Activated naive CD8-positive, alpha-beta T cell (primary cell): ENCODE results near the gene ZFC3H1.
A peak's percentile ranks its signal among the peaks of the same experiment; 100 is the strongest.

Experiments
- H3K27ac Mint-ChIP-seq: one replicate; pipeline ENCODE4 v1.8.0; 2021; ENCODE audit warnings: mixed read lengths
- H3K27me3 Mint-ChIP-seq: one replicate; pipeline ENCODE4 v1.8.0; 2021; ENCODE audit warnings: mixed read lengths
- H3K36me3 Mint-ChIP-seq: one replicate; pipeline ENCODE4 v1.8.0; 2021; ENCODE audit warnings: mixed read lengths
- H3K4me1 Mint-ChIP-seq: one replicate; pipeline ENCODE4 v1.8.0; 2021; ENCODE audit warnings: low read depth, mixed read lengths
- H3K4me3 Mint-ChIP-seq: one replicate; pipeline ENCODE4 v1.8.0; 2021; ENCODE audit warnings: mild to moderate bottlenecking, mixed read lengths
- H3K9me3 Mint-ChIP-seq: one replicate; pipeline ENCODE4 v1.8.0; 2021; ENCODE audit warnings: low read depth, mixed read lengths

ZFC3H1 gene

GRCh38 chr12:71626098-71626497, 37.5 kb downstream of the ZFC3H1 start:
- H3K4me3 Mint-ChIP-seq, result no peak overlapping the region
- peaks cover 7% of the 10 kb centered on the region for H3K36me3 Mint-ChIP-seq
- no peaks in the 10 kb centered on the region for H3K9me3 Mint-ChIP-seq
- peak overlapping the region; percentile 46 for H3K27ac Mint-ChIP-seq
- H3K4me1 Mint-ChIP-seq, result peaks cover 34% of the 10 kb centered on the region
- no peaks in the 10 kb centered on the region for H3K27me3 Mint-ChIP-seq

DNA sequence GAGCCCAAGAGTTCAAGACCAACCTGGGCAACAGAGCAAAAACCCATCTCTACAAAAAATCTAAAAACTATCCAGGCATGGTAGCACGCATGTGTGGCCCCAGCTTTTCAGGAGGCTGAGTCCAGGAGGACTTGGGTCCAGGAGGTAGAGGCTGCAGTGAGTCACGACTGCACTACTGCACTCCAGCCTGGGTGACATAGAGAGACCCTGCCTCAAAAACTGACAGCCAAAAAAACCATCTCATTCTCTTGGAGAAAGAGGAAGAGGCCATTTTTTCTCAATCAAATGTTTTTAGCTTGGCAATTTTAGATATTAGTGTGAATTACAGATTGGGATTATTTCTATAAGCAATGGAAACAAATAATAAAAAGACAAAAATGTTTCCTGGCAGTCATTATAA, 38.2 kb downstream of the ZFC3H1 start:
- Mint-ChIP-seq H3K9me3 (no peaks in the 10 kb centered on the region), H3K4me3 (no peak overlapping the region), H3K27ac (no peak overlapping the region), H3K36me3 (peaks cover 7% of the 10 kb centered on the region), H3K4me1 (peaks cover 38% of the 10 kb centered on the region), H3K27me3 (no peaks in the 10 kb centered on the region)

DNA sequence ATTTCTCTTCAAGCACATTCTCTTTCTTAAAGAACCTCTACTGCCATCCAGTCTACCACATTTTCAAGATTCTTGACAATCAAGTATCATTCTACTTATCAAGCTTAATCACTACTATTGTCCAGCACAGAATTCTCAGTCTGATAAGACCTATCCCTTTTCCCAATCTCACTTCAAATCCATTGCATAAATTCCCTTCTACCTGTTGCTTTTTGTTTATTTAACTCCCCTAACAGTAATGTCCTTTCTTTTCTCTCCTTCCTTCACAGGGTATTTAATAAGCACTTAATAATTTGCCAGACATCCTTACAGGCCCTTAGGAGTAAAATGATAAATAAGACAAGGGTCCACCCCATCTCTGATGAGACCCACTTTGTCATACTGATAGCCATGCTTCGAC, 41.7 kb downstream of the ZFC3H1 start:
- Mint-ChIP-seq H3K36me3 (peaks cover 3% of the 10 kb centered on the region), H3K4me3 (no peak overlapping the region), H3K9me3 (no peaks in the 10 kb centered on the region), H3K27me3 (no peaks in the 10 kb centered on the region), H3K4me1 (peaks cover 28% of the 10 kb centered on the region), H3K27ac (peak overlapping the region; percentile 56)

GRCh38 chr12:71610031-71610795, 53.4 kb downstream of the ZFC3H1 start:
- Mint-ChIP-seq H3K36me3 (peaks cover 31% of the 10 kb centered on the region), H3K4me3 (peak overlapping the region; percentile 14), H3K9me3 (no peaks in the 10 kb centered on the region), H3K4me1 (peaks cover 23% of the 10 kb centered on the region), H3K27ac (peak overlapping the region; percentile 76), H3K27me3 (no peaks in the 10 kb centered on the region)

- Mint-ChIP-seq H3K27me3 (no peaks in the 10 kb centered on the region), H3K9me3 (no peaks in the 10 kb centered on the region), H3K27ac (no peak overlapping the region), H3K4me3 (no peak overlapping the region), H3K36me3 (peaks cover 27% of the 10 kb centered on the region), H3K4me1 (peaks cover 23% of the 10 kb centered on the region)
These were observed 55.9 kb downstream of the ZFC3H1 start for GRCh38 chr12:71607494-71608330.

GRCh38 chr12:71605039-71605438, 58.6 kb downstream of the ZFC3H1 start:
- H3K36me3 Mint-ChIP-seq, result peaks cover 23% of the 10 kb centered on the region
- H3K4me1 Mint-ChIP-seq, result peaks cover 4% of the 10 kb centered on the region
- H3K27me3 Mint-ChIP-seq, result no peaks in the 10 kb centered on the region
- H3K9me3 Mint-ChIP-seq, result no peaks in the 10 kb centered on the region
- no peak overlapping the region for H3K4me3 Mint-ChIP-seq
- peak overlapping the region; percentile 0 for H3K27ac Mint-ChIP-seq

- peaks cover 17% of the 10 kb centered on the region for H3K36me3 Mint-ChIP-seq
- no peaks in the 10 kb centered on the region for H3K4me1 Mint-ChIP-seq
- H3K27ac Mint-ChIP-seq, result peak overlapping the region; percentile 29
- no peaks in the 10 kb centered on the region for H3K9me3 Mint-ChIP-seq
- H3K4me3 Mint-ChIP-seq, result no peak overlapping the region
- H3K27me3 Mint-ChIP-seq, result no peaks in the 10 kb centered on the region
These were observed 60.7 kb downstream of the ZFC3H1 start for GRCh38 chr12:71602761-71603577.

- H3K4me1 Mint-ChIP-seq, result no peaks in the 10 kb centered on the region
- H3K36me3 Mint-ChIP-seq, result peaks cover 7% of the 10 kb centered on the region
- no peaks in the 10 kb centered on the region for H3K9me3 Mint-ChIP-seq
- H3K27me3 Mint-ChIP-seq, result no peaks in the 10 kb centered on the region
- no peak overlapping the region for H3K4me3 Mint-ChIP-seq
- no peak overlapping the region for H3K27ac Mint-ChIP-seq
These were observed 62.1 kb downstream of the ZFC3H1 start for GRCh38 chr12:71601546-71601945.

DNA sequence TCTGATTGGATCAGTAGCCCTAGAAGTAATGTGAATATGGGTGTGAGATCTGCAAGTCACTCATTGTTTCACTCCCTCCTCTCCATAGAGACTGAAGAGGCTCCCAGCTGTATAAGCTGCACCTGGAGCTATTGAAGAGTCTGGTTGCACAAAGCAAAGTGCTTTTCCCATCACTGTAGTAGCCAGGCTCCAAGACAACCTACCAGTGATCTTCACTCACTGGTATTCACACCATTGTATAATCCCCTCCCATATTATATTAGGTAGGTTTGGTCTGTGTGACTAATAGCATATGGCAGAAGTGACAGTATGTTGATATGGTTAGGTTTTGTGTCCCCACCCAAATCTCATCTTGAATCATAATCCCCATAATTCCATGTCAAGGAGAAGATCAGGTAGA, 64.4 kb downstream of the ZFC3H1 start:
- Mint-ChIP-seq H3K36me3 (no peaks in the 10 kb centered on the region), H3K4me3 (no peak overlapping the region), H3K27me3 (peaks cover 6% of the 10 kb centered on the region), H3K27ac (no peak overlapping the region), H3K9me3 (no peaks in the 10 kb centered on the region), H3K4me1 (no peaks in the 10 kb centered on the region)

GRCh38 chr12:71594214-71594948, 69.3 kb downstream of the ZFC3H1 start:
- H3K27me3 Mint-ChIP-seq, result peaks cover 27% of the 10 kb centered on the region
- H3K4me1 Mint-ChIP-seq, result no peaks in the 10 kb centered on the region
- no peaks in the 10 kb centered on the region for H3K36me3 Mint-ChIP-seq
- no peaks in the 10 kb centered on the region for H3K9me3 Mint-ChIP-seq
- no peak overlapping the region for H3K4me3 Mint-ChIP-seq
- no peak overlapping the region for H3K27ac Mint-ChIP-seq

DNA sequence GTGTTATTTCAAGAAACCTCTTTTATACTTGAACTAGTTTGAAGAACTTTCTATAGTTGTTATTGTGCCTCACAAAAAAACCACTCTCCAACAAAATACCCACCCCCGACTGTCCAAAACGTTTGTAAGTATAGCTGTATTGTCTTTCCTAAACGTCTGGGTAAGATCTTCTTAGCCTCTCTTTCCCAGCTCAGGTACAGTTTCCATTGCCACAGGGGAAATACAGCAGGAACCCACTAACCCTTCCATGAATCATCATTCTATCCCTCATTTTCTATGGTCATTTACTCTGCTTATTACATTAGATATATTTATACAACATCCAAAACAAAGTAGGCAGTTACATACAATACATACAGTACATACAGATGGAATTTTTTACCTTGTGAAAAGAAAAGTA, 70.8 kb downstream of the ZFC3H1 start:
- no peak overlapping the region for H3K27ac Mint-ChIP-seq
- no peaks in the 10 kb centered on the region for H3K36me3 Mint-ChIP-seq
- no peak overlapping the region for H3K4me3 Mint-ChIP-seq
- H3K9me3 Mint-ChIP-seq, result no peaks in the 10 kb centered on the region
- H3K27me3 Mint-ChIP-seq, result peaks cover 28% of the 10 kb centered on the region
- no peaks in the 10 kb centered on the region for H3K4me1 Mint-ChIP-seq

DNA sequence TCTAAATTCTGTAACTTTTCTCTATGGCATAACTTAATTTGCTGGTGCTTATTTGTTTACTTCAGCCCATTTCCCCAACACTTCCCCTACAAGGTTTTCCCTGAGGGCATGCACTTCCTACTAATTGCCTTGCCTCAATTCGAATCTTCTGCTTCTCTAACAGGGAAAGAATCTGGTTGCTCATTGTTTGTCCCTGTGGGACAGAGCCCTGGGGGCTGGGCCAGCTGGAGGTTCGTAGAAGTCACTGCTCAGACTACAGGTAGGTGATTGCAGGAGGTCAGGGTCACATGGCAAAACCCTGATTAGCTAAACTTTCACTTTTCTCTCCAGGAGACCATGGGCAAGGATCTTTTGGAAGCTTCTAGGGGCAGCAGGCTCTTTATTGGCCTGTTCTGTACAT, 72.0 kb downstream of the ZFC3H1 start:
- no peaks in the 10 kb centered on the region for H3K4me1 Mint-ChIP-seq
- peaks cover 31% of the 10 kb centered on the region for H3K27me3 Mint-ChIP-seq
- H3K4me3 Mint-ChIP-seq, result no peak overlapping the region
- no peak overlapping the region for H3K27ac Mint-ChIP-seq
- H3K9me3 Mint-ChIP-seq, result no peaks in the 10 kb centered on the region
- H3K36me3 Mint-ChIP-seq, result no peaks in the 10 kb centered on the region

GRCh38 chr12:71589478-71589881, 74.2 kb downstream of the ZFC3H1 start:
- H3K9me3 Mint-ChIP-seq, result no peaks in the 10 kb centered on the region

DNA sequence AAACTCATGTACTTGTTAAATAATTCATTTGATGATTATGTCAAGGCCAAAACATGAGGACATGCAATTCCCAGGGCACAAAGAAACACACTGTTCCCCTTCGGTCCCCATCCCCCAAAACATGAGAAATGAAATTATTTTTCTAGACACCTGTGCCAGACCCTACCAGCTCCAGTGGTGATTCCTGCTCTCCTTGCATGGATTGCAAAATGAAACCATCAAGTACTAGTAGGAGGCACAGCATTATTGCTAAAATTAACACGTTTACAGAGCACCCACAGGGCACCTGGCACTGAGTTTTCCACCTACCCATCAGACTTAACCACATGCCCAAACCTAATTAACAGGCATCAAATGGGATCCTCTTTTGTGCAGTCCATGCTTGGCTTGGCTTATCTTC, 76.6 kb downstream of the ZFC3H1 start:
- Mint-ChIP-seq H3K36me3 (no peaks in the 10 kb centered on the region), H3K4me1 (no peaks in the 10 kb centered on the region), H3K9me3 (no peaks in the 10 kb centered on the region), H3K4me3 (no peak overlapping the region), H3K27me3 (peaks cover 14% of the 10 kb centered on the region), H3K27ac (no peak overlapping the region)

More at GRCh38 chr12:71589478-71589881, 74.2 kb downstream of the ZFC3H1 start:
- Mint-ChIP-seq H3K36me3 (no peaks in the 10 kb centered on the region), H3K27ac (no peak overlapping the region), H3K27me3 (peaks cover 28% of the 10 kb centered on the region), H3K4me1 (no peaks in the 10 kb centered on the region), H3K4me3 (no peak overlapping the region)
